ENCODE measurements around the gene WDR20. TPM values are rescaled to one million over a fixed set of nuclear protein-coding genes. Genes with fewer than 3 reads are reported as not detected.

WDR20 gene
- total and polyA plus RNA-seq, 2 of the 8 experiments (the other 6 are each of a cell fraction or from before 2014, with no cell fraction given), result 11.2 to 26.7 TPM

- Histone ChIP-seq H3K79me1 (ENCODE audit: low read depth, low read length) (peaks cover 16% of the 10 kb centered on the region), H3K27me3 (replicated peaks in 1 of 4; ENCODE audit: control insufficient read depth in 3 of 4, extremely low read depth in 1 of 4, insufficient read depth in 3 of 4, low read length in 3 of 4) (no peaks in the 10 kb centered on the region), H4K5ac (ENCODE audit: insufficient read length, low read depth, low read length) (no peak overlapping the region), H2BK15ac (ENCODE audit: low read length) (no peak overlapping the region), H3K9me3 (ENCODE audit: insufficient read depth in 2 of 2, low read depth in 1 of 2, low read length in 1 of 2) (no peaks in the 10 kb centered on the region), H3K14ac (ENCODE audit: insufficient read length) (no peak overlapping the region), H3K36me3 (ENCODE audit: control insufficient read depth in 2 of 4, insufficient read depth in 4 of 4, low read length in 3 of 4) (no peaks in the 10 kb centered on the region), H3K18ac (ENCODE audit: extremely low read depth, low read length) (no peak overlapping the region), H2AFZ (ENCODE audit: low read length) (no peak overlapping the region), H2BK12ac (ENCODE audit: low read depth, low read length) (no peak overlapping the region), H3K56ac (replicated peaks; ENCODE audit: insufficient read length, low read depth, low read length) (no peak overlapping the region), H3K4me2 (ENCODE audit: insufficient read depth in 1 of 2, low read depth in 2 of 2, low read length in 2 of 2) (no peak overlapping the region), H2BK120ac (replicated peaks; ENCODE audit: low read depth, low read length) (no peak overlapping the region), H2BK5ac (ENCODE audit: low read depth, low read length) (no peak overlapping the region), H2AK5ac (ENCODE audit: low read depth, low read length) (0 out of 2 replicates have a peak overlapping the region, but pooled peaks have one; percentile 60), H3K4ac (replicated peaks; ENCODE audit: insufficient read length, low read depth, low read length) (no peak overlapping the region), H3K27ac (ENCODE audit: low read depth, low read length) (no peak overlapping the region), H4K20me1 (replicated peaks in 1 of 2; ENCODE audit: control insufficient read depth in 1 of 2, insufficient read depth in 2 of 2, low read length in 2 of 2) (peaks cover 6 to 18% of the 10 kb centered on the region in 2 experiments), H3K23ac (ENCODE audit: insufficient read length) (no peak overlapping the region), H3K79me2 (ENCODE audit: control insufficient read depth in 1 of 2, insufficient read depth in 2 of 2, low read length in 2 of 2) (peaks cover 0 to 16% of the 10 kb centered on the region in 2 experiments; a peak in 2 of 4 replicates), H3K23me2 (ENCODE audit: low read depth, low read length) (no peaks in the 10 kb centered on the region), H3K4me3 (ENCODE audit: extremely low read depth in 1 of 4, insufficient read depth in 2 of 4, low read depth in 3 of 4, low read length in 4 of 4) (no peak overlapping the region), H4K91ac (replicated peaks; ENCODE audit: insufficient read length, low read length) (no peak overlapping the region), H2BK20ac (ENCODE audit: low read length) (no peak overlapping the region), H4K8ac (ENCODE audit: extremely low read depth, insufficient read depth, low read length) (peak overlapping the region; percentile 45; the same call in 1 of the 2 replicates), H3K9ac (replicated peaks in 1 of 4; ENCODE audit: extremely low read depth in 1 of 4, low read depth in 3 of 4, low read length in 3 of 4) (no peak overlapping the region), H3K4me1 (replicated peaks in 1 of 4; ENCODE audit: control insufficient read depth in 3 of 4, insufficient read depth in 4 of 4, low read length in 3 of 4) (peaks cover 0 to 16% (median 6%) of the 10 kb centered on the region in 4 experiments; a peak in 6 of 7 replicates)
- ChIA-PET POLR2A (ENCODE audit: partially characterized antibody) (no interaction called here), CTCF (ENCODE audit: partially characterized antibody) (interaction anchor here (0.6 to 1.5 kb wide), 3 partner anchors 17 to 95 kb away, joined by 3 read pairs; no protein-coding TSS in a partner anchor)
- WGBS, 2 experiments (ENCODE audit: extremely low coverage in 1 of 2, insufficient coverage in 1 of 2, insufficient read length in 1 of 2, insufficient replicate concordance in 2 of 2, low coverage in 1 of 2, low lambda C conversion rate in 2 of 2, missing lambda C conversion rate in 1 of 2), result 96% methylated on average over 14 of the region's 16 CpGs; no CpG with 5 or more reads in 1 of the 2 experiments
- TF ChIP-seq FOSL1 (IDR thresholded peaks at IDR 0.05; ENCODE audit: insufficient read depth, low read depth, low read length) (no peak), SP4 (IDR thresholded peaks at IDR 0.05; ENCODE audit: low read length) (no peak), TCF12 (IDR thresholded peaks at IDR 0.05; ENCODE audit: low read depth, low read length) (no peak), HDAC6 (IDR thresholded peaks at IDR 0.05; ENCODE audit: low read depth, low read length) (no peak)
- FAIRE-seq (no peak), DNase-seq (ENCODE audit: low read depth in 1 of 2, low spot score in 2 of 2) (peak in 1 of 2 experiments; percentile 39)
These were observed 79.6 kb downstream of the WDR20 start for GRCh38 chr14:102219316-102219715.
